Measurements from ENCODE around the gene KRTAP10-3. TPM values are rescaled to one million over a fixed set of nuclear protein-coding genes. Genes with fewer than 3 reads are reported as not detected.

Gene KRTAP10-3
- total and polyA plus RNA-seq, 2 of the 13 experiments (the other 11 are each of a cell fraction or from before 2014, with no cell fraction given): not detected

GRCh38 chr21:44606495-44606894 lies 47.9 kb upstream of the KRTAP10-3 start:
- in situ Hi-C loops (cut with HindIII; ENCODE audit: extremely low pct_ligation_motif_present, low pct_unique_long_range_greater_than_20kb): no loop called here
- Histone ChIP-seq H3K79me2 (ENCODE audit: insufficient read depth, low read length) (no peaks in the 10 kb centered on the region), H2AFZ (ENCODE audit: low read length) (no peak overlapping the region), H3K36me3 (replicated peaks in 1 of 2; ENCODE audit: control insufficient read depth in 1 of 2, insufficient read depth in 2 of 2, low read length in 2 of 2) (no peaks in the 10 kb centered on the region), H4K20me1 (ENCODE audit: insufficient read depth, low read length) (no peaks in the 10 kb centered on the region), H3K27ac (ENCODE audit: extremely low read length, insufficient read depth, low read length) (no peak overlapping the region), H3K9me3 (ENCODE audit: low read length) (peaks cover 22% of the 10 kb centered on the region; the same call in 1 of the 2 replicates), H3K4me3 (replicated peaks in 1 of 3; ENCODE audit: insufficient read depth in 1 of 3, low read depth in 2 of 3, low read length in 3 of 3) (no peak overlapping the region), H3K27me3 (ENCODE audit: control insufficient read depth in 1 of 2, insufficient read depth in 2 of 2, low read length in 2 of 2) (0 out of 5 replicates have a peak, but pooled peaks cover 0 to 1% of the 10 kb centered on the region in 2 experiments), H3K4me2 (ENCODE audit: low read depth, low read length) (no peak overlapping the region), H3K4me1 (ENCODE audit: insufficient read depth, low read length) (no peaks in the 10 kb centered on the region), H3K9ac (ENCODE audit: insufficient read depth, low read depth, low read length) (no peak overlapping the region)
- TF ChIP-seq PHB2 (IDR thresholded peaks at IDR 0.05; ENCODE audit: partially characterized antibody) (no peak), NCOA5 (CRISPR knock-in tag; IDR thresholded peaks at IDR 0.05) (no peak), ZNF598 (CRISPR knock-in tag; IDR thresholded peaks at IDR 0.05; ENCODE audit: borderline replicate concordance) (no peak), KDM5B (CRISPR knock-in tag; IDR thresholded peaks at IDR 0.05; ENCODE audit: borderline replicate concordance) (no peak), RBFOX2 (IDR thresholded peaks at IDR 0.05; ENCODE audit: low read depth, low read length) (no peak), KLF13 (CRISPR knock-in tag; IDR thresholded peaks at IDR 0.05) (no peak), LRRFIP1 (CRISPR knock-in tag; conservative IDR thresholded peaks at IDR 0.05) (no peak), ELK4 (CRISPR knock-in tag; IDR thresholded peaks at IDR 0.05; ENCODE audit: borderline replicate concordance) (no peak), ATF3 (CRISPR knock-in tag; IDR thresholded peaks at IDR 0.05) (no peak), ZFP91 (CRISPR knock-in tag; IDR thresholded peaks at IDR 0.05; ENCODE audit: borderline replicate concordance) (no peak), MAFK (conservative IDR thresholded peaks at IDR 0.05 in 1 of 2, IDR thresholded peaks at IDR 0.05 in 1 of 2; ENCODE audit: low read length in 2 of 2) (no peak)
- BruUV-seq (replicated peaks): no TSS peak
- no peak for DNase-seq (ENCODE audit: low spot score)
- ChIA-PET POLR2A (no interaction called here), CTCF (ENCODE audit: low intra/inter-chr PET ratio, low total read pairs) (no interaction called here)
- FAIRE-seq: no peak
- intact Hi-C loops (cut with micrococcal nuclease; ENCODE audit: unreplicated experiment): no loop called here
- WGBS (ENCODE audit: low lambda C conversion rate): 38% methylated on average over 4 of the region's 4 CpGs
- ATAC-seq: no peak
